DOHH2 (cell line): ENCODE results near the gene BCL2.

Source experiments
- H3F3A ChIP-seq: fragments of 200-600 bp; sonication (generic), shearing (Covaris generic); 2 replicates; pipeline ENCODE4 v1.6.0; 2016; ENCODE audit warnings: antibody characterized with exemption, mild to moderate bottlenecking; ENCODE audit not compliant: control insufficient read depth, insufficient read depth
- H3K27ac ChIP-seq: fragments of 200-600 bp; sonication (generic); 2 replicates; pipeline ENCODE4 v1.5.1; 2014; ENCODE audit warnings: low read depth, mild to moderate bottlenecking, low read length, moderate library complexity
- H3K27me3 ChIP-seq: fragments of 200-600 bp; sonication (generic); 2 replicates; pipeline ENCODE4 v1.6.1; 2014; ENCODE audit warnings: mild to moderate bottlenecking, low read length, mixed read lengths; ENCODE audit not compliant: control insufficient read depth
- H3K36me3 ChIP-seq: fragments of 200-600 bp; sonication (generic); 2 replicates; pipeline ENCODE4 v1.6.1; 2014; ENCODE audit warnings: mild to moderate bottlenecking, low read length, moderate library complexity, mixed read lengths; ENCODE audit not compliant: control insufficient read depth
- H3K4me1 ChIP-seq: fragments of 200-600 bp; sonication (generic); 2 replicates; pipeline ENCODE4 v1.6.1; 2014; ENCODE audit warnings: mild to moderate bottlenecking, low read length, mixed read lengths; ENCODE audit not compliant: control insufficient read depth
- H3K4me2 ChIP-seq: fragments of 200-600 bp; sonication (generic); 2 replicates; pipeline ENCODE4 v1.6.0; 2014; ENCODE audit warnings: mild to moderate bottlenecking, low read length, moderate library complexity
- H3K4me3 ChIP-seq: fragments of 200-600 bp; sonication (generic); 2 replicates; pipeline ENCODE4 v1.5.1; 2014; ENCODE audit warnings: mild to moderate bottlenecking, low read length, mixed read lengths
- H3K79me2 ChIP-seq: fragments of 200-600 bp; sonication (generic); 2 replicates; pipeline ENCODE4 v1.6.1; 2014; ENCODE audit warnings: mild to moderate bottlenecking, low read length, mixed read lengths; ENCODE audit not compliant: control insufficient read depth
- H3K9me2 ChIP-seq: fragments of 200-600 bp; sonication (generic); replicated peaks from 2 replicates; pipeline ENCODE4 v1.6.1; 2014; ENCODE audit warnings: mild to moderate bottlenecking, low read length, mixed read lengths; ENCODE audit not compliant: control insufficient read depth
- H3K9me3 ChIP-seq: fragments of 200-600 bp; sonication (generic); 2 replicates; pipeline ENCODE4 v1.6.1; 2014; ENCODE audit warnings: antibody characterized with exemption, low read length, mixed read lengths; ENCODE audit not compliant: control insufficient read depth, insufficient read depth
- H4K20me1 ChIP-seq: fragments of 200-600 bp; sonication (generic); 2 replicates; pipeline ENCODE4 v1.6.0; 2014; ENCODE audit warnings: low read depth, mild to moderate bottlenecking, antibody characterized with exemption, low read length, moderate library complexity; ENCODE audit not compliant: control insufficient read depth, insufficient read depth
- CTCF ChIP-seq: fragments of 200-600 bp; sonication (generic); IDR thresholded peaks from one replicate; pipeline ENCODE4 v1.5.1; 2014; ENCODE audit warnings: antibody characterized with exemption, mild to moderate bottlenecking, low read depth, low read length; ENCODE audit not compliant: poor library complexity, severe bottlenecking
- EZH2phosphoT487 ChIP-seq: fragments of 200-600 bp; sonication (generic); IDR thresholded peaks from 2 replicates; pipeline ENCODE4 v1.6.1; 2017; ENCODE audit warnings: borderline replicate concordance, mild to moderate bottlenecking, antibody characterized with exemption, low read length, moderate library complexity, mixed read lengths

BCL2 gene

GRCh38 chr18:63291278-63291677 lies 28.3 kb downstream of the BCL2 start:
- Histone ChIP-seq H4K20me1 (peaks cover 6% of the 10 kb centered on the region; the same call in 1 of the 2 replicates), H3K36me3 (peaks cover 92% of the 10 kb centered on the region), H3K27ac (no peak overlapping the region), H3K9me2 (no peaks in the 10 kb centered on the region), H3K79me2 (peaks cover 99% of the 10 kb centered on the region), H3K4me2 (no peak overlapping the region), H3K27me3 (no peaks in the 10 kb centered on the region), H3K4me1 (peaks cover 93% of the 10 kb centered on the region), H3K9me3 (no peaks in the 10 kb centered on the region), H3F3A (no peaks in the 10 kb centered on the region), H3K4me3 (no peak overlapping the region)
- TF ChIP-seq EZH2phosphoT487 (no peak), CTCF (no peak)

GRCh38 chr18:63290821-63291200 lies 28.8 kb downstream of the BCL2 start:
- peaks cover 8% of the 10 kb centered on the region; the same call in 1 of the 2 replicates for H4K20me1 ChIP-seq

GRCh38 chr18:63290166-63290820 lies 29.3 kb downstream of the BCL2 start:
- Histone ChIP-seq H3K27ac (no peak overlapping the region), H3K9me2 (no peaks in the 10 kb centered on the region), H3K36me3 (peaks cover 92% of the 10 kb centered on the region), H4K20me1 (peaks cover 10% of the 10 kb centered on the region; the same call in 1 of the 2 replicates), H3K4me1 (peaks cover 93% of the 10 kb centered on the region), H3K9me3 (no peaks in the 10 kb centered on the region), H3K79me2 (peaks cover 99% of the 10 kb centered on the region), H3K4me3 (no peak overlapping the region), H3K4me2 (no peak overlapping the region), H3F3A (no peaks in the 10 kb centered on the region), H3K27me3 (no peaks in the 10 kb centered on the region)
- TF ChIP-seq EZH2phosphoT487: no peak
- TF ChIP-seq CTCF: no peak

More at GRCh38 chr18:63290821-63291200, 28.8 kb downstream of the BCL2 start:
- H3K27ac ChIP-seq: no peak overlapping the region
- H3K36me3 ChIP-seq: peaks cover 92% of the 10 kb centered on the region
- no peak for TF ChIP-seq EZH2phosphoT487
- no peak for TF ChIP-seq CTCF
- no peaks in the 10 kb centered on the region for H3F3A ChIP-seq
- peaks cover 93% of the 10 kb centered on the region for H3K4me1 ChIP-seq
- H3K4me2 ChIP-seq: no peak overlapping the region
- H3K9me2 ChIP-seq: no peaks in the 10 kb centered on the region
- H3K27me3 ChIP-seq: no peaks in the 10 kb centered on the region
- no peaks in the 10 kb centered on the region for H3K9me3 ChIP-seq
- no peak overlapping the region for H3K4me3 ChIP-seq
- peaks cover 99% of the 10 kb centered on the region for H3K79me2 ChIP-seq
